Lung (tissue), 12 donors: ENCODE data around the gene DIP2C. TPM values are rescaled to one million over a fixed set of nuclear protein-coding genes. Genes with fewer than 3 reads are reported as not detected.

Experiments
- ATAC-seq: fragments of 200-7000 bp; cut with Tn5 transposase; one replicate; pipeline ENCODE4 v1.9.1; 2020; ENCODE audit warnings: moderate number of reproducible peaks; ENCODE audit not compliant: insufficient read depth, low FRiP score
- DNase-seq, 3 donors: peaks; one replicate each; pipeline ENCODE4 v3.0.0-alpha.2; 2013 to 2017
- H3K27ac ChIP-seq, 2 donors: one replicate each; pipeline ENCODE4 v1.5.1; 2013; ENCODE audit warnings: mild to moderate bottlenecking in 2 of 2, moderate library complexity in 2 of 2, control low read depth in 1 of 2, inconsistent platforms in 1 of 2, low read depth in 1 of 2, low read length in 1 of 2
- H3K27me3 ChIP-seq, 3 donors: one replicate each; pipeline ENCODE4 v1.5.1; 2013; ENCODE audit warnings: low read length in 2 of 3; ENCODE audit not compliant: control insufficient read depth in 3 of 3, insufficient read depth in 3 of 3
- H3K36me3 ChIP-seq, 4 donors: one replicate each; pipeline ENCODE4 v1.5.1; 2013; ENCODE audit warnings: low read length in 4 of 4, mild to moderate bottlenecking in 1 of 4, moderate library complexity in 1 of 4; ENCODE audit not compliant: control insufficient read depth in 4 of 4, insufficient read depth in 4 of 4
- H3K4me1 ChIP-seq, 5 donors: one replicate each; pipeline ENCODE4 v1.5.1; 2013; ENCODE audit warnings: low read length in 5 of 5, mild to moderate bottlenecking in 2 of 5, moderate library complexity in 1 of 5; ENCODE audit not compliant: control insufficient read depth in 5 of 5, insufficient read depth in 5 of 5
- H3K4me3 ChIP-seq: one replicate; pipeline ENCODE4 v1.5.1; 2013; ENCODE audit warnings: mild to moderate bottlenecking, control low read depth, moderate library complexity
- H3K9ac ChIP-seq, 2 donors: one replicate each; pipeline ENCODE4 v1.5.1; 2013; ENCODE audit warnings: low read length in 2 of 2, control low read depth in 1 of 2; ENCODE audit not compliant: insufficient read depth in 1 of 2
- H3K9me3 ChIP-seq, 4 donors: one replicate each; pipeline ENCODE4 v1.5.1; 2013; ENCODE audit warnings: low read length in 3 of 4, mild to moderate bottlenecking in 1 of 4, moderate library complexity in 1 of 4; ENCODE audit not compliant: control insufficient read depth in 4 of 4, insufficient read depth in 3 of 4
- CTCF ChIP-seq: IDR thresholded peaks from 2 replicates; pipeline ENCODE4 v1.5.1; 2012; ENCODE audit warnings: mild to moderate bottlenecking; ENCODE audit errors: control extremely low read depth, extremely low read depth
- WGBS, 2 donors: extraction: QIAGEN DNeasy Blood & Tissue Kit; methylation state at CpG; one replicate each; pipeline ENCODE4 v1.1.7; 2013; 5-methylcytosine and 5-hydroxymethylcytosine counted together
- polyA plus RNA-seq, 2 donors: library from polyadenylated mRNA; stranded (reverse); fragments of 200-250 nt; gene quantifications; one replicate each; pipeline ENCODE4 v1.2.1, GENCODE V29; 2013
- total RNA-seq, 2 donors: library from RNA; depleted of rRNA in 1 of 2; stranded (reverse); fragments of >200 nt in 1 of 2; gene quantifications; one replicate each; pipeline ENCODE4 v1.2.1, GENCODE V29; 2014 to 2021
- donor health status: control.
- donor health status: control.
- donor health status: Bipolar disorder and iron deficiency.
- donor health status: healthy.
- donor health status: DM: yes; HTN: yes; CAD: no.

The DIP2C gene
- total and polyA plus RNA-seq, 4 donors: 3.6 to 20.0 (median 9.5) TPM

- H3K9me3 ChIP-seq: no peaks in the 10 kb centered on the region
- 63 to 71% methylated on average over 5 of the region's 5 CpGs for WGBS, 2 donors
- peaks cover 3 to 16% (median 8%) of the 10 kb centered on the region in 5 donors for H3K4me1 ChIP-seq
- no peak overlapping the region for H3K9ac ChIP-seq
- no peaks in the 10 kb centered on the region for H3K36me3 ChIP-seq
- ATAC-seq (no peak), DNase-seq (no peak)
- H3K27ac ChIP-seq: no peak overlapping the region
- no peak for TF ChIP-seq CTCF
- H3K4me3 ChIP-seq: no peak overlapping the region
- no peaks in the 10 kb centered on the region for H3K27me3 ChIP-seq
These were observed 80.9 kb downstream of the DIP2C start for GRCh38 chr10:608331-609261.

DNA sequence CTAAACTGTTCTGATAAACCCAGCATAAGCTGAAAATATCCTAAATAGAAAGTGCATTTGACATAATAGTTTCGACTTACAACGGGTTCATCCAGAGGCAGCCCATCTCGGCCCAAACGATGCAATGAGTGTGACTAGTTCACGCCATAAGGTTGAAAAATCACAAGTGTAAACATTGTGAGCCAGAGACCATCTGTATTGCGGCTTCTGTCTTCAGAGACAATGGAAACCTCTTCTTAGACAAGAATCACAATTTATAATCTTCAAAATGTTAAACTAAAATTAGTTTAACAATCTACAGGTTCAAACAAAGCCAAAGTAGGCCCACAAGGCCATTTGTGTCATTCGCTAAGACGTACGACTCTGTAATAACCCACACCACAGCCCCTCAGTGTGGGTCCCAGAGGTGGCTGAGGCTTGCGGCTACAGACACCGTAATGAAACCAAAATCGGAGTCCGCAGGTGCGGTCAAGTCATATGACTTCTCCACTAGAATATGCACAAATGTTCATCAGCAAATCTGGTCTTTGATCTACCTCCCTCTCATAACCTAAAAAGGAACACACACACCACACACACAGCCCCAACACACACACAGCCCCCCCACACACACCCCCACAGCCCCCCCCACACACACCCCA is 81.8 kb downstream of the DIP2C start:
- Histone ChIP-seq H3K27me3 (no peaks in the 10 kb centered on the region), H3K4me3 (no peak overlapping the region), H3K9me3 (no peaks in the 10 kb centered on the region), H3K27ac (no peak overlapping the region), H3K9ac (no peak overlapping the region), H3K4me1 (peaks cover 0 to 13% (median 5%) of the 10 kb centered on the region in 5 donors), H3K36me3 (no peaks in the 10 kb centered on the region)
- ATAC-seq (no peak), DNase-seq (no peak)
- 93 to 94% methylated on average over 14 of the region's 14 CpGs for WGBS, 2 donors
- no peak for TF ChIP-seq CTCF

DNA sequence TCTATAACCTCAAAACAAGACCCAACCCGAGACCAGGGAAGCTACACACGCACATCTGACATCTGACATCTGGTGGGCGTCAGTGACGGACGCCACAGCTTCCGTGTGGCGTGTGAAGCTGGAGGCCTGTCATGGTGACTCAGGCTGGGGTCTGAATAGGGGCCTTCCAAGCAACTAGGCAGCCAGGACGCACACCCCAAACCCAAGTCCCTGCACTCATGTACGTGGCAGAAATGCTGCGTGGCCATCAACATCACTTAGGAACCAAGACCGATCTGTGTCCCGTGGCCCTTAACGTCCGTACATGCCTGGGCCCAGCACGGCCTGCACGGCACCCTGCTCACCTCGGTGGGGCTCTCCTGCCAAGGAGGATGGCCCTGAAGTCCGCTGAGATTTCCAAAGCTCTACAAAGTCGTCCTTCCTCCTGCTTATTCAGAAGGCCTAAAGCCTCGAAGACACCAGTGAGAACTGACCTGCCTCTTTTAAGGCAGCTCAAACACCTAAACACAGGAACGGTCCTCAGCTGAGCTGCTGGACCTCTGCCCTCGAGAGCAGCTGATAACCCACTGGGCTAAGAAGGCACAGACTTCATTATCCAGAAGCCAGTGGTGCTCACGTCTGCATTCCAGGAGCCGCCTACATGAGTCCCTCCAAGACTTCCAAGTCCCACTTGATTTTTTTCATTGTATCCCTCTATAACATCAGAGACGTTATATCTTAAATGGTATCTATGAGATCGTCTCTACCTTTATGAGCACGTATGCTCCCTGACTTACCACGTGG is 82.5 kb downstream of the DIP2C start:
- Histone ChIP-seq H3K9me3 (no peaks in the 10 kb centered on the region), H3K9ac (no peak overlapping the region), H3K27ac (no peak overlapping the region), H3K4me3 (no peak overlapping the region), H3K27me3 (no peaks in the 10 kb centered on the region), H3K36me3 (no peaks in the 10 kb centered on the region), H3K4me1 (peaks cover 0 to 15% (median 7%) of the 10 kb centered on the region in 5 donors)
- DNase-seq (no peak), ATAC-seq (no peak)
- WGBS, 2 donors: 93 to 94% methylated on average over 28 of the region's 28 CpGs
- no peak for TF ChIP-seq CTCF
